VCaP (cell line): ENCODE data around the gene NUP214.
"Not testable (repeated sequence)": the region's sequence is repeated elsewhere in the genome, so short reads cannot be mapped to it uniquely, and the experiment has no call there.

ENCODE experiments used
- H3K27ac ChIP-seq: fragments of 450-650 bp; 2 replicates; pipeline ENCODE4 v1.5.1; 2017
- CTCF ChIP-seq: fragments of 450-650 bp; conservative IDR thresholded peaks from 2 replicates; pipeline ENCODE4 v1.5.1; 2017; ENCODE audit warnings: mild to moderate bottlenecking, moderate library complexity

Gene NUP214

GRCh38 chr9:131114084-131114535 is 11.3 kb upstream of the NUP214 start:
- no peak overlapping the region for H3K27ac ChIP-seq

GRCh38 chr9:131115360-131115742 is 10.0 kb upstream of the NUP214 start:
- not testable (repeated sequence) for H3K27ac ChIP-seq

More at GRCh38 chr9:131114084-131114535, 11.3 kb upstream of the NUP214 start:
- no peak for TF ChIP-seq CTCF

GRCh38 chr9:131116281-131117120 is 8.9 kb upstream of the NUP214 start:
- no peak for TF ChIP-seq CTCF
- H3K27ac ChIP-seq = no peak overlapping the region

DNA sequence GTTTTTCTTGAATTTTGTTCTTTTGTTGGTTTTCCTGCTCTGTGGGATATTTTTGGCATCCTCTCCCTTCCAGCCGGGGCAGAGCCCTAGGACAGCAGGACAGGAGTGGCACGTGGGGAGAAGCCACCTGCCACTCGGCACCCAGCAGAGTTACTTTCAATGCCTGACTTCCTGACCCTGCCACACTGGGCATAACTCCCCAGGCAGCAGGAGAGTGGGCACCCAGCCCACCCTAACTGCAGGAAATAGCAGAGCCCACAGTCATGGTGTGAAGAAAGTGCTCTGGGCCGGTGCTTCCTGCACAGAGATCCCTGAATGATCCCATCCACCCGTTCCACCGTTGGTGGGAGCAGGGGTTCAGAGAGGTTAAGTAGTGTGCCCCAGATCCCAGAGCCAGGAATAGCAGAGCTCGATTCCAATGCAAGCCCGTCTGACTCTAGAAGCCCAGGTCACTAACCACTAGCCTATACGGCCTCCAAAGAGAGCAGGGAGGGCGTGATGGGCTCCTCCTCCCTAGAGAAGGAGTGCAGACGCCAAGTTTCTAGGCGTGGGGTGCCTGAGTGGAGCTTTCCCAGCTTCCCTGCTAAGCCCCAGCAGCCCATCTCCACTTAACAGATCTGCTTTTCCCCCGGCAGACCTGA is 8.1 kb upstream of the NUP214 start:
- TF ChIP-seq CTCF = no peak
- no peak overlapping the region for H3K27ac ChIP-seq

GRCh38 chr9:131117762-131118145 is 7.6 kb upstream of the NUP214 start:
- H3K27ac ChIP-seq = no peak overlapping the region

GRCh38 chr9:131119600-131119999 is 5.8 kb upstream of the NUP214 start:
- no peak for TF ChIP-seq CTCF
- no peak overlapping the region for H3K27ac ChIP-seq

More at GRCh38 chr9:131117762-131118145, 7.6 kb upstream of the NUP214 start:
- TF ChIP-seq CTCF = no peak

DNA sequence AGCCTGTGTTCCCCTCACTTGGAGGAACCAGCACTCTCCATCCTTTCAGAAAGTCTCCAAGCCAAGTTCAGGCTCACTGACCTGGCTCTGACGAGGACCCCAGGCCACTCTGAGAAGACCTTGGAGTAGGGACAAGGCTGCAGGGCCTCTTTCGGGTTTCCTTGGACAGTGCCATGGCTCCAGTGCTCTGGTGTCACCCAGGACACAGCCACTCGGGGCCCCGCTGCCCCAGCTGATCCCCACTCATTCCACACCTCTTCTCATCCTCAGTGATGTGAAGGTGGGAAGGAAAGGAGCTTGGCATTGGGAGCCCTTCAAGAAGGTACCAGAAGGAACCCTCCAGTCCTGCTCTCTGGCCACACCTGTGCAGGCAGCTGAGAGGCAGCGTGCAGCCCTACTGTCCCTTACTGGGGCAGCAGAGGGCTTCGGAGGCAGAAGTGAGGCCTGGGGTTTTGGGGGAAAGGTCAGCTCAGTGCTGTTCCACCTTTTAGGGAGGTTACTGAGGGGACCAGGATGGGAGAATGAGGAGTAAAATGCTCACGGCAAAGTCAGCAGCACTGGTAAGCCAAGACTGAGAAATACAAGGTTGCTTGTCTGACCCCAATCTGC is 4.7 kb upstream of the NUP214 start:
- no peak for TF ChIP-seq CTCF
- no peak overlapping the region for H3K27ac ChIP-seq

GRCh38 chr9:131121346-131121745 is 4.0 kb upstream of the NUP214 start:
- H3K27ac ChIP-seq = no peak overlapping the region
- no peak for TF ChIP-seq CTCF
